Fibroblast of the conjunctiva (primary cell): ENCODE results near the gene EPS8L3.
"Not testable (repeated sequence)": the region's sequence is repeated elsewhere in the genome, so short reads cannot be mapped to it uniquely, and the experiment has no call there.

Experiments used
- DNase-seq: peaks from one replicate; pipeline ENCODE4 v3.0.0-alpha.2; 2010; ENCODE audit warnings: low read depth

The EPS8L3 gene

GRCh38 chr1:109711593-109712320 is 52.0 kb downstream of the EPS8L3 start, which contains the start of gene GSTM5:
TSS of gene GSTM5 (plus strand) at chr1:109712251. CDS start at chr1:109712313, 62 bp downstream.
- not testable (repeated sequence) for DNase-seq

- DNase-seq, result not testable (repeated sequence)
These were observed 53.9 kb downstream of the EPS8L3 start for GRCh38 chr1:109709822-109710221.

- not testable (repeated sequence) for DNase-seq
These were observed 54.8 kb downstream of the EPS8L3 start for GRCh38 chr1:109708949-109709348.

DNA sequence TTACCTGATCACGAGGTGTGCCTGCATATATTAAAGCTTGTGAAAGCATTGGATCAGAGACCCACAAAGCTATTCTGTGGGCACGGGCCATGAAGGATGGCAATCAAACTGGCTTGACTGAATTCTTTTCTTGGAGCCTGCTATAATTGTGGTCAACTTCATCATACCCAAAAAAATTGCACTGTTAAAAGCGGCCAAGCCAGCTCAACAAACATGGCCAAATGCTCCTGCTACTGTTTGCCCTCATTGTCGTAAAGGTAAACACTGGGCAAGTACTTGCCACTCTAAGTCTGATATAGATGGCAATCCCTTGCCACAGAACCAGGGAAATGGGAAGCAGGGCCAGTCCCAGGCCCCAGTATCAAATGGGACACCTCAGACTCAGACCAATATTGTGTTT is 58.3 kb downstream of the EPS8L3 start:
- DNase-seq, result no peak

DNA sequence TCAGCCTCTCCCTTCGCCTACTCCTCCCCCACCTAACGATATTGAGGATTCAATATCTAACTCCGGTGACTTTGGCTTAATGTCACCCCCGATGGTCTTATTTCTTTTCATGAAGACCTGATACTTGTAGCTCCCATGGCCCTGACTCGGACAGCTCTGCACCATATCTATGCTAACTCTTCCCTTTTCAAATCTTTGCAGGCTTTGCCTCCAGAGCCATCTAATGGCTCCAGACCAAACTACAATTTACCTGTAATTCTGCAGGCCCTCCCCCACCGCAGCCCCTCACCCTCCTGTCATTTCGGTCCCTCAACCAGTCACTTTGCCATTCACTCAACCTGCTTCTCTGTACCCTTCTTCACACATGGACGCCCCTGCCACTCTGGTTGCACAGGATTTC is 59.5 kb downstream of the EPS8L3 start:
- no peak for DNase-seq

- not testable (repeated sequence) for DNase-seq
These were observed 60.8 kb downstream of the EPS8L3 start for GRCh38 chr1:109702940-109703339.
